AG20443 (cell line): ENCODE measurements around the gene YWHAB.

Experiments used
- DNase-seq: peaks from one replicate; pipeline ENCODE4 v3.0.0; 2012; ENCODE audit warnings: low spot score, mixed read lengths

The YWHAB gene

GRCh38 chr20:44955270-44955669 is 69.8 kb downstream of the YWHAB start:
- no peak for DNase-seq

- DNase-seq, result no peak
These were observed 70.9 kb downstream of the YWHAB start for GRCh38 chr20:44956410-44956809.
